K562 (cell line): ENCODE data around the gene NT5DC2. TPM values are rescaled to one million over a fixed set of nuclear protein-coding genes. Genes with fewer than 3 reads are reported as not detected.

ENCODE experiments used
- ATAC-seq: fragments of 200-7000 bp; cut with Tn5 transposase; 3 replicates; pipeline ENCODE4 v1.9.1; 2020; ENCODE audit warnings: moderate library complexity
- BruUV-seq: library from RNA; stranded (reverse); fragments of 400-500 nt; replicated peaks from 2 replicates; lab custom pipeline; 2021; lab: Mats Ljungman, UMichigan
- CTCF ChIA-PET: fragments of 300-600 bp; formaldehyde crosslinking; extraction: SDS; loops from one replicate; lab custom pipeline; 2021; ENCODE audit warnings: low intra/inter-chr PET ratio; lab: Yijun Ruan, JAX
- POLR2A ChIA-PET: fragments of 300-600, 350-650 bp; sonication (Branson Sonifier 250); formaldehyde crosslinking; extraction: SDS; loops from one replicate; lab custom pipeline; 2021; ENCODE audit warnings: antibody characterized with exemption, inconsistent platforms; lab: Yijun Ruan, JAX
- DNase-seq, 4 experiments: peaks; one replicate each; pipeline versions ENCODE4 v3.0.0 to v3.0.0-alpha.2; 2011 to 2018; ENCODE audit warnings: low spot score in 3 of 4, mixed read lengths in 3 of 4; ENCODE audit errors: extremely low read depth in 1 of 4
- FAIRE-seq: peaks from 2 replicates; lab custom pipeline; 2011; peaks lifted over from hg19 to GRCh38; lab: Jason Lieb, UNC
- H2AFZ ChIP-seq: 2 replicates; pipeline ENCODE4 v1.6.0; 2011; ENCODE audit warnings: low read depth, low read length, control low read depth, inconsistent platforms
- H3K27ac ChIP-seq: fragments of 200-600 bp; 3 replicates; pipeline ENCODE4 v1.8.0; 2011; ENCODE audit warnings: low read depth, mild to moderate bottlenecking, control low read depth, inconsistent platforms, low read length, moderate library complexity, mixed read lengths; ENCODE audit errors: extremely low read depth
- H3K27me3 ChIP-seq, 2 experiments: fragments of 300-600 bp in 1 of 2; 2 replicates in 1 of 2; 3 replicates in 1 of 2; pipeline versions ENCODE4 v1.6.0 to v1.8.0; 2011; ENCODE audit warnings: inconsistent platforms in 2 of 2, low read length in 2 of 2, mild to moderate bottlenecking in 1 of 2, mixed read lengths in 1 of 2, moderate library complexity in 1 of 2; ENCODE audit not compliant: control insufficient read depth in 2 of 2, insufficient read depth in 2 of 2
- H3K36me3 ChIP-seq: fragments of 300-600 bp; 3 replicates; pipeline ENCODE4 v1.8.0; 2011; ENCODE audit warnings: mild to moderate bottlenecking, low read length, inconsistent platforms; ENCODE audit not compliant: control insufficient read depth, insufficient read depth
- H3K4me1 ChIP-seq, 2 experiments: fragments of 200-600 bp in 1 of 2; replicated peaks in 1 of 2; 2 replicates in 1 of 2; 3 replicates in 1 of 2; pipeline versions ENCODE4 v1.5.1 to v1.8.0; 2011; ENCODE audit warnings: inconsistent platforms in 2 of 2, low read length in 2 of 2, mild to moderate bottlenecking in 1 of 2, mixed read lengths in 1 of 2, moderate library complexity in 1 of 2; ENCODE audit not compliant: control insufficient read depth in 2 of 2, insufficient read depth in 2 of 2
- H3K4me2 ChIP-seq: 2 replicates; pipeline ENCODE4 v1.6.1; 2011; ENCODE audit warnings: low read length, control low read depth, inconsistent platforms, mixed read lengths; ENCODE audit not compliant: insufficient read depth
- H3K4me3 ChIP-seq: fragments of 200-600 bp; sonication (generic), shearing (Covaris generic); 2 replicates; pipeline ENCODE4 v1.5.1; 2016; ENCODE audit warnings: control low read depth, inconsistent platforms
- H3K79me2 ChIP-seq: fragments of 200-600 bp; 3 replicates; pipeline ENCODE4 v1.8.0; 2011; ENCODE audit warnings: low read length, inconsistent platforms; ENCODE audit not compliant: control insufficient read depth, insufficient read depth
- H3K9ac ChIP-seq, 2 experiments: 2 replicates each; pipeline versions ENCODE4 v1.6.0 to v1.6.1; 2011; ENCODE audit warnings: low read depth in 2 of 2, low read length in 2 of 2, control low read depth in 1 of 2, inconsistent platforms in 1 of 2, mild to moderate bottlenecking in 1 of 2, mixed read lengths in 1 of 2; ENCODE audit not compliant: insufficient read depth in 1 of 2
- H3K9me1 ChIP-seq: one replicate; pipeline ENCODE4 v1.6.0; 2011; ENCODE audit warnings: inconsistent platforms, mild to moderate bottlenecking, low read length, moderate library complexity; ENCODE audit not compliant: control insufficient read depth, insufficient read depth
- H3K9me3 ChIP-seq: replicated peaks from 2 replicates; pipeline ENCODE4 v1.5.1; 2011; ENCODE audit warnings: low read depth, low read length, inconsistent platforms; ENCODE audit not compliant: control insufficient read depth, insufficient read depth
- H4K20me1 ChIP-seq: replicated peaks from 2 replicates; pipeline ENCODE4 v1.6.1; 2011; ENCODE audit warnings: low read length, inconsistent platforms, mixed read lengths; ENCODE audit not compliant: control insufficient read depth, insufficient read depth
- MAFF ChIP-seq: IDR thresholded peaks from 2 replicates; pipeline ENCODE4 v1.6.1; 2012; ENCODE audit warnings: low read length, improper control_type of control experiment
- NCOA6 ChIP-seq: fragments of 450-650 bp; IDR thresholded peaks from 2 replicates; pipeline ENCODE4 v1.6.1; 2017; ENCODE audit warnings: mild to moderate bottlenecking
- TEAD1 ChIP-seq, 2 experiments: fragments of 450-650 bp in 1 of 2; sonication (generic) in 1 of 2; formaldehyde crosslinking; IDR thresholded peaks; 2 replicates each; pipeline versions ENCODE4 v1.4.0 to v1.8.0; 2020 to 2022; ENCODE audit warnings: mild to moderate bottlenecking in 2 of 2, missing genetic modification reagents in 1 of 2
- YY1 ChIP-seq, 3 experiments: IDR thresholded peaks; 2 replicates each; pipeline ENCODE4 v1.6.1; 2011; ENCODE audit warnings: low read length in 2 of 3, mild to moderate bottlenecking in 2 of 3, moderate library complexity in 2 of 3, borderline replicate concordance in 1 of 3, control low read depth in 1 of 3, low read depth in 1 of 3; ENCODE audit not compliant: insufficient read depth in 3 of 3, insufficient replicate concordance in 2 of 3, control insufficient read depth in 1 of 3, insufficient read length in 1 of 3; ENCODE audit errors: extremely low read depth in 1 of 3
- ZNF239 ChIP-seq: fragments of 250-450 bp; sonication (Bioruptor Pico); IDR thresholded peaks from 2 replicates; pipeline ENCODE4 v1.4.0; 2020; ENCODE audit warnings: mild to moderate bottlenecking
- WGBS: fragments of 100-300 bp; shearing (Covaris generic); methylation state at CpG from one replicate; pipeline ENCODE4 v1.1.6; 2016; ENCODE audit warnings: low coverage, mixed read lengths; ENCODE audit not compliant: insufficient coverage; ENCODE audit errors: missing lambda C conversion rate; 5-methylcytosine and 5-hydroxymethylcytosine counted together
- in situ Hi-C: fragments of 300-500 bp; cut with MboI; formaldehyde crosslinking; loops from 4 replicates; pipeline ENCODE4 v1.15.0; 2018; ENCODE audit warnings: inconsistent platforms, mixed read lengths
- intact Hi-C: fragments of 100-400 bp; cut with micrococcal nuclease; formaldehyde crosslinking; loops from 2 replicates; pipeline ENCODE4 v1.14.2; 2022
- polyA plus RNA-seq, 8 experiments: library from polyadenylated mRNA; depleted of rRNA in 4 of 8; stranded (reverse) in 5 of 8; unstranded in 3 of 8; fragments of >200 nt; fragmentation: Nextera tagmentation in 2 of 8; fragmentation: Illumina TruSeq in 1 of 8; extraction: Ambion mirVana in 2 of 8; extraction: Trizol in 1 of 8; gene quantifications; 2 replicates each; pipeline versions ENCODE4 v1.2.1 to v1.2.3, GENCODE V29; 2011 to 2014; ENCODE audit warnings: inconsistent platforms in 1 of 8, missing spikeins in 1 of 8
- total RNA-seq, 7 experiments: library from RNA; depleted of rRNA in 6 of 7; stranded (reverse); fragments of >200 nt in 6 of 7; fragmentation: Illumina TruSeq in 2 of 7; extraction: Trizol in 2 of 7; gene quantifications; 2 replicates each; pipeline versions ENCODE4 v1.2.1 to v1.2.3, GENCODE V29; 2011 to 2021; ENCODE audit warnings: low replicate concordance in 1 of 7
- TF ChIP-seq, protein P1 (sequence below): fragments of 450-650 bp; IDR thresholded peaks from 2 replicates; pipeline ENCODE4 v1.6.1; 2016; ENCODE audit warnings: mild to moderate bottlenecking, moderate library complexity
- TF ChIP-seq, protein P2 (sequence below): IDR thresholded peaks from 3 replicates; pipeline ENCODE4 v1.6.1; 2011; ENCODE audit warnings: borderline replicate concordance, mild to moderate bottlenecking; ENCODE audit not compliant: insufficient read length, insufficient read depth

The NT5DC2 gene
- total and polyA plus RNA-seq, 9 of the 15 experiments (the other 6 are each of a cell fraction or from before 2014, with no cell fraction given) = 25.6 to 168 (median 122) TPM

DNA sequence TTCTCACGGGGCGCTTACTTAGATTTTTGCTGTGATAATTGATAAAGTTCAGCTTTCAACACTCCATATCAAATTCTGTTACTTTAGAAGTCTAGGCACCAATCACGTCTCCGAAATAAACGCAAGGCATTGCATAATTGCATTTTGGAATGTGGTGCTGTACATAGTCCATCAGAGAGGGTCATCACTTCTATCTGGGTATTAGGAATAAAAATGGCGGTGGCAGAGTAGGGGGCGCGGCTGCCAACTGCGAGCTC lies 2.4 kb upstream of the NT5DC2 start:
- peak in 1 of 3 experiments; percentile 65 for TF ChIP-seq YY1 (IDR thresholded peaks at IDR 0.05; ENCODE audit: borderline replicate concordance in 1 of 3, control insufficient read depth in 1 of 3, extremely low read depth in 1 of 3, insufficient read depth in 3 of 3, insufficient read length in 1 of 3, insufficient replicate concordance in 2 of 3, low read depth in 1 of 3, low read length in 2 of 3)
- TF ChIP-seq, protein P1, sequence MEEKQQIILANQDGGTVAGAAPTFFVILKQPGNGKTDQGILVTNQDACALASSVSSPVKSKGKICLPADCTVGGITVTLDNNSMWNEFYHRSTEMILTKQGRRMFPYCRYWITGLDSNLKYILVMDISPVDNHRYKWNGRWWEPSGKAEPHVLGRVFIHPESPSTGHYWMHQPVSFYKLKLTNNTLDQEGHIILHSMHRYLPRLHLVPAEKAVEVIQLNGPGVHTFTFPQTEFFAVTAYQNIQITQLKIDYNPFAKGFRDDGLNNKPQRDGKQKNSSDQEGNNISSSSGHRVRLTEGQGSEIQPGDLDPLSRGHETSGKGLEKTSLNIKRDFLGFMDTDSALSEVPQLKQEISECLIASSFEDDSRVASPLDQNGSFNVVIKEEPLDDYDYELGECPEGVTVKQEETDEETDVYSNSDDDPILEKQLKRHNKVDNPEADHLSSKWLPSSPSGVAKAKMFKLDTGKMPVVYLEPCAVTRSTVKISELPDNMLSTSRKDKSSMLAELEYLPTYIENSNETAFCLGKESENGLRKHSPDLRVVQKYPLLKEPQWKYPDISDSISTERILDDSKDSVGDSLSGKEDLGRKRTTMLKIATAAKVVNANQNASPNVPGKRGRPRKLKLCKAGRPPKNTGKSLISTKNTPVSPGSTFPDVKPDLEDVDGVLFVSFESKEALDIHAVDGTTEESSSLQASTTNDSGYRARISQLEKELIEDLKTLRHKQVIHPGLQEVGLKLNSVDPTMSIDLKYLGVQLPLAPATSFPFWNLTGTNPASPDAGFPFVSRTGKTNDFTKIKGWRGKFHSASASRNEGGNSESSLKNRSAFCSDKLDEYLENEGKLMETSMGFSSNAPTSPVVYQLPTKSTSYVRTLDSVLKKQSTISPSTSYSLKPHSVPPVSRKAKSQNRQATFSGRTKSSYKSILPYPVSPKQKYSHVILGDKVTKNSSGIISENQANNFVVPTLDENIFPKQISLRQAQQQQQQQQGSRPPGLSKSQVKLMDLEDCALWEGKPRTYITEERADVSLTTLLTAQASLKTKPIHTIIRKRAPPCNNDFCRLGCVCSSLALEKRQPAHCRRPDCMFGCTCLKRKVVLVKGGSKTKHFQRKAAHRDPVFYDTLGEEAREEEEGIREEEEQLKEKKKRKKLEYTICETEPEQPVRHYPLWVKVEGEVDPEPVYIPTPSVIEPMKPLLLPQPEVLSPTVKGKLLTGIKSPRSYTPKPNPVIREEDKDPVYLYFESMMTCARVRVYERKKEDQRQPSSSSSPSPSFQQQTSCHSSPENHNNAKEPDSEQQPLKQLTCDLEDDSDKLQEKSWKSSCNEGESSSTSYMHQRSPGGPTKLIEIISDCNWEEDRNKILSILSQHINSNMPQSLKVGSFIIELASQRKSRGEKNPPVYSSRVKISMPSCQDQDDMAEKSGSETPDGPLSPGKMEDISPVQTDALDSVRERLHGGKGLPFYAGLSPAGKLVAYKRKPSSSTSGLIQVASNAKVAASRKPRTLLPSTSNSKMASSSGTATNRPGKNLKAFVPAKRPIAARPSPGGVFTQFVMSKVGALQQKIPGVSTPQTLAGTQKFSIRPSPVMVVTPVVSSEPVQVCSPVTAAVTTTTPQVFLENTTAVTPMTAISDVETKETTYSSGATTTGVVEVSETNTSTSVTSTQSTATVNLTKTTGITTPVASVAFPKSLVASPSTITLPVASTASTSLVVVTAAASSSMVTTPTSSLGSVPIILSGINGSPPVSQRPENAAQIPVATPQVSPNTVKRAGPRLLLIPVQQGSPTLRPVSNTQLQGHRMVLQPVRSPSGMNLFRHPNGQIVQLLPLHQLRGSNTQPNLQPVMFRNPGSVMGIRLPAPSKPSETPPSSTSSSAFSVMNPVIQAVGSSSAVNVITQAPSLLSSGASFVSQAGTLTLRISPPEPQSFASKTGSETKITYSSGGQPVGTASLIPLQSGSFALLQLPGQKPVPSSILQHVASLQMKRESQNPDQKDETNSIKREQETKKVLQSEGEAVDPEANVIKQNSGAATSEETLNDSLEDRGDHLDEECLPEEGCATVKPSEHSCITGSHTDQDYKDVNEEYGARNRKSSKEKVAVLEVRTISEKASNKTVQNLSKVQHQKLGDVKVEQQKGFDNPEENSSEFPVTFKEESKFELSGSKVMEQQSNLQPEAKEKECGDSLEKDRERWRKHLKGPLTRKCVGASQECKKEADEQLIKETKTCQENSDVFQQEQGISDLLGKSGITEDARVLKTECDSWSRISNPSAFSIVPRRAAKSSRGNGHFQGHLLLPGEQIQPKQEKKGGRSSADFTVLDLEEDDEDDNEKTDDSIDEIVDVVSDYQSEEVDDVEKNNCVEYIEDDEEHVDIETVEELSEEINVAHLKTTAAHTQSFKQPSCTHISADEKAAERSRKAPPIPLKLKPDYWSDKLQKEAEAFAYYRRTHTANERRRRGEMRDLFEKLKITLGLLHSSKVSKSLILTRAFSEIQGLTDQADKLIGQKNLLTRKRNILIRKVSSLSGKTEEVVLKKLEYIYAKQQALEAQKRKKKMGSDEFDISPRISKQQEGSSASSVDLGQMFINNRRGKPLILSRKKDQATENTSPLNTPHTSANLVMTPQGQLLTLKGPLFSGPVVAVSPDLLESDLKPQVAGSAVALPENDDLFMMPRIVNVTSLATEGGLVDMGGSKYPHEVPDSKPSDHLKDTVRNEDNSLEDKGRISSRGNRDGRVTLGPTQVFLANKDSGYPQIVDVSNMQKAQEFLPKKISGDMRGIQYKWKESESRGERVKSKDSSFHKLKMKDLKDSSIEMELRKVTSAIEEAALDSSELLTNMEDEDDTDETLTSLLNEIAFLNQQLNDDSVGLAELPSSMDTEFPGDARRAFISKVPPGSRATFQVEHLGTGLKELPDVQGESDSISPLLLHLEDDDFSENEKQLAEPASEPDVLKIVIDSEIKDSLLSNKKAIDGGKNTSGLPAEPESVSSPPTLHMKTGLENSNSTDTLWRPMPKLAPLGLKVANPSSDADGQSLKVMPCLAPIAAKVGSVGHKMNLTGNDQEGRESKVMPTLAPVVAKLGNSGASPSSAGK = no peak
- no peak for TF ChIP-seq ZNF239
- TF ChIP-seq, protein P2, sequence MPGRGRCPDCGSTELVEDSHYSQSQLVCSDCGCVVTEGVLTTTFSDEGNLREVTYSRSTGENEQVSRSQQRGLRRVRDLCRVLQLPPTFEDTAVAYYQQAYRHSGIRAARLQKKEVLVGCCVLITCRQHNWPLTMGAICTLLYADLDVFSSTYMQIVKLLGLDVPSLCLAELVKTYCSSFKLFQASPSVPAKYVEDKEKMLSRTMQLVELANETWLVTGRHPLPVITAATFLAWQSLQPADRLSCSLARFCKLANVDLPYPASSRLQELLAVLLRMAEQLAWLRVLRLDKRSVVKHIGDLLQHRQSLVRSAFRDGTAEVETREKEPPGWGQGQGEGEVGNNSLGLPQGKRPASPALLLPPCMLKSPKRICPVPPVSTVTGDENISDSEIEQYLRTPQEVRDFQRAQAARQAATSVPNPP = no peak
- no peak for TF ChIP-seq MAFF
- TF ChIP-seq NCOA6 = no peak
- TF ChIP-seq TEAD1 (CRISPR knock-in tag; IDR thresholded peaks at IDR 0.05) = no peak
- in situ Hi-C loops = no loop called here
- Histone ChIP-seq H3K36me3 (peaks cover 39% of the 10 kb centered on the region; the same call in 2 of the 3 replicates), H3K4me2 (peak overlapping the region; percentile 56), H2AFZ (peak overlapping the region; percentile 16; the same call in 1 of the 2 replicates), H3K27me3 (no peaks in the 10 kb centered on the region), H3K9me1 (peaks cover 10% of the 10 kb centered on the region), H3K79me2 (peaks cover 87% of the 10 kb centered on the region), H3K4me3 (no peak overlapping the region), H3K9me3 (no peaks in the 10 kb centered on the region), H3K27ac (no peak overlapping the region), H3K9ac (no peak overlapping the region), H4K20me1 (peaks cover 23% of the 10 kb centered on the region), H3K4me1 (peaks cover 39 to 51% of the 10 kb centered on the region in 2 experiments)
- WGBS = 6% methylated on average over 8 of the region's 9 CpGs
- no TSS peak for BruUV-seq
- FAIRE-seq (no peak), ATAC-seq (no peak), DNase-seq (no peak)
- ChIA-PET POLR2A (interaction anchor here (0.8 to 1.4 kb wide), 4 partner anchors 9 to 151 kb away, joined by 3 to 6 read pairs (median 4); partner anchors contain the start of genes GNL3 and PBRM1), CTCF (no interaction called here)
- intact Hi-C loops = loop anchor here (2.0 kb wide), 1 partner anchor 147 kb away; no protein-coding TSS in a partner anchor
